Epithelial cell of esophagus (primary cell): ENCODE measurements around the gene SEC14L2.
A peak's percentile ranks its signal among the peaks of the same experiment; 100 is the strongest.

Source experiments
- DNase-seq: peaks from one replicate; pipeline ENCODE4 v3.0.0; 2010; ENCODE audit warnings: low read depth
- H3K4me3 ChIP-seq: 2 replicates; pipeline ENCODE4 v1.5.1; 2011; ENCODE audit warnings: mild to moderate bottlenecking, low read length, control low read depth
- CTCF ChIP-seq: IDR thresholded peaks from 2 replicates; pipeline ENCODE4 v1.5.1; 2011; ENCODE audit warnings: low read depth, mild to moderate bottlenecking, low read length, control low read depth, inconsistent platforms; ENCODE audit not compliant: insufficient read depth; ENCODE audit errors: missing control alignments

SEC14L2 gene

DNA sequence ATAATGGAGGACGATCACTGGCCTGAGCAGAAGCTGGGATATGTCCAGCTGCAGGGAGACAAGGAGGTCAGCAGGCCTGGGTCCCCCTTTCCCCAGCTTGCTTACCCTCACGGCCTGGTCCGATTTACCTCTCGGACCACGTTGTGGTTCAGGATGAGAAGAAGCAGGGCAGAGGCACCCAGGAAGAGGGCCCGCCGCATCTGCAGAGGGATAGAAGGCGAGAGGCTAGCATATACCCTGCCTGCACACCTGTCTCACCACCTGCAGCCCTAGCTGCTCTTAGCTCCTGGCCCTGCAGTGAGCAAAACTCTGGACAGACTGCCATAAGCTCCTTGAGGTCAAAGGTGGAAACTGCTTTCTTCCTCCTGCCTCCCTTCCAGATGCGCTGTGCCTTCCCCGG, 10.9 kb upstream of the SEC14L2 start:
- no peak for TF ChIP-seq CTCF
- H3K4me3 ChIP-seq = no peak overlapping the region
- DNase-seq = no peak

- no peak for DNase-seq
These were observed 10.2 kb upstream of the SEC14L2 start for GRCh38 chr22:30386608-30386959.

DNA sequence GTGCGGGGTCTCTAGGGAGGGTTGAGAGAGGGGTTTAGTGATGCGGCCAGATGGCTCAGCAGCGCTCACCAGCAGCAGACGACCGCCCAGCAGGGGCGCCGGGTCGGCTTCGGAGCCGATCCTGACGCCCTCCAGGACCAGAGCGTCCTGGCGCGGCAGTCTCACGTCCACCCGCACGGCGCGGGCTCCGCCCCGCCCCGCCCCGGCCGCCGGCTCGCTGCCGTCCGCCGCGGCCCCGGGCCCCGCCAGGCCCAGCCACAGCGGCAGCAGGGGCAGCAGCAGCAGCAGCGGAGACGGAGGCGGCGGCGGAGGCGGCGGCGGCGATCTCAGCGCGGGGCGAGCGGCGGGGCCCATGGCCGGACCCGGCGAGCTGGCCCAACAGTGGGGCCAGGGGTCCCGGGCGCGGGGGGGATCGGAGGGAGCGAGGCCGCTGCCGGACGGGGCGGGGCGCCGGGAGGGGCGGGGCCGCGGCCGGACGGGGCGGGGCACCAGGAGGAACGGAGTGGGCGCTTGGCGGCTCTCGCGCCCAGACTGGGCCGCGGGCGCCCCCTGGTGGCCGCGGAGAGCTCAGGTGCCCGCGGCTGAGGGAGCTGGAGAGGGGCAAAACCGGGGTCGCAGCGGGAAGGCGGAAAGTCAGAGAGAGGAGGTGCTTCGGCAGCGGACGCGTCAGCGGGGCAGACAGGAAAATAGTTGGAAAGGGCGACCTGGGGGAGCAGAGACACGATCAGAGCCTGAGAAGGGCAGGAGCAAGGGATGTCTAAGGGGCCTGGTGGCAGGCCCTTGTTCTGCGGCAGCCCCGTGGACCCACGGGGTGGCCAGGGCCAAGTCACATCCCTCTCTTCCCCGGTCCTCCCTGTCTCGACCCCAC, 9.6 kb upstream of the SEC14L2 start, which contains the start of gene RNF215:
Gene RNF215, minus strand, starts transcription at position 452 of the 868 bp plus-strand sequence. Its CDS starts 98 bp downstream, at position 354.
- peak within 1 kb of the TSS; percentile 57 for H3K4me3 ChIP-seq
- peak; percentile 75 for DNase-seq
- TF ChIP-seq CTCF = peak; percentile 55

More at GRCh38 chr22:30386608-30386959, 10.2 kb upstream of the SEC14L2 start:
- no peak for TF ChIP-seq CTCF
- peak overlapping the region; percentile 57 for H3K4me3 ChIP-seq

DNA sequence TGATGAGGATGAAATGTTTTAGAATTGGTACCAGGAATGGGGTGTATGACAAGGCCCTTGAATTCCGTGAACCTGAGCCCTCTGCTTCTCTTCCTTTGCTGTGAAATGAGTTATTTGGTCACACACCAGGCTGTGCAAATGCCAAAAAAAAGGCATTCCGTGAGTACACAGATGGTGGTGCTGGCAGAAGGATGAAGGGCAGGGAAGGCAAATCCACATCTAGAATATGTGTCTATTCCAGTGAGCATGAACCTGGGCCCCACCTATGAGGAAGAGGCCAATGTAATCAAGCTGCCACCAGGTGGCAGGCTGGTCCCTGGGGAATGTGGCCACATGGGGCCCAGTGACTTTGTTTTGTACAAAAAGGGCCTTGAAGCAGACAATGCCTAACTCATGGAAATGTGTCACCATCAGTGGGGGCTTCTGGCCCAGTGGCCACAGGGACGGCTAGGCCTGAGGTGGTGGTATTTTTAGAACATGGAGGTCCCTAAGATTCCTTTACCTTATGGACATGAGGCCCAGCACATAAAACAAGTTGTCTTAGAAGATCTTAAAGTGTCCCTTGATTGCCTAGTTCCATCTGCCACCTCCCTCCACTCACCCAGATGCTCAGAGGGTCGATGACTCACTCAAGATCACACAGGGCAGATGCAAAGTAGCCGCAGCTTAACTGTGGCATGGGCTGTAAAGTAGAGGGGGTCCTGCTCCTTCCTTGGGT, 5.7 kb upstream of the SEC14L2 start:
- peak; percentile 82 for DNase-seq
- peak; percentile 93 for TF ChIP-seq CTCF
- H3K4me3 ChIP-seq = no peak overlapping the region

GRCh38 chr22:30392661-30393321, 4.0 kb upstream of the SEC14L2 start:
- no peak for TF ChIP-seq CTCF
- no peak overlapping the region for H3K4me3 ChIP-seq
- DNase-seq = no peak

- H3K4me3 ChIP-seq = no peak overlapping the region
- TF ChIP-seq CTCF = no peak
- no peak for DNase-seq
These were observed 3.5 kb upstream of the SEC14L2 start for GRCh38 chr22:30393322-30393680.
